Neutrophil (primary cell): ENCODE measurements around the gene MAPK14.

ENCODE experiments used
- H3K27ac ChIP-seq: fragments of 200-600 bp; sonication (generic); 2 replicates; pipeline ENCODE4 v1.5.1; 2016; ENCODE audit warnings: mild to moderate bottlenecking, moderate library complexity
- H3K27me3 ChIP-seq: fragments of 200-600 bp; sonication (generic); 2 replicates; pipeline ENCODE4 v1.6.0; 2016; ENCODE audit warnings: mild to moderate bottlenecking
- H3K36me3 ChIP-seq: fragments of 200-600 bp; sonication (generic); 2 replicates; pipeline ENCODE4 v1.5.1; 2017
- H3K4me1 ChIP-seq, 2 experiments: fragments of 200-600 bp in 1 of 2; sonication (generic) in 1 of 2; 1 replicate in 1 of 2; 2 replicates in 1 of 2; pipeline versions ENCODE4 v1.5.1 to v1.6.1; 2013 to 2016; ENCODE audit warnings: low read depth in 1 of 2, low read length in 1 of 2, mild to moderate bottlenecking in 1 of 2, moderate library complexity in 1 of 2; ENCODE audit not compliant: control insufficient read depth in 1 of 2, insufficient read depth in 1 of 2
- H3K4me3 ChIP-seq, 2 experiments: fragments of 200-600 bp in 1 of 2; sonication (generic) in 1 of 2; 1 replicate in 1 of 2; 2 replicates in 1 of 2; pipeline ENCODE4 v1.5.1; 2013 to 2016; ENCODE audit warnings: low read depth in 1 of 2, low read length in 1 of 2, mild to moderate bottlenecking in 1 of 2, moderate library complexity in 1 of 2
- H3K9me3 ChIP-seq: fragments of 200-600 bp; sonication (generic); 2 replicates; pipeline ENCODE4 v1.5.1; 2016
- CTCF ChIP-seq: fragments of 200-600 bp; sonication (generic); IDR thresholded peaks from 2 replicates; pipeline ENCODE4 v1.5.1; 2016; ENCODE audit warnings: antibody characterized with exemption

The MAPK14 gene

DNA sequence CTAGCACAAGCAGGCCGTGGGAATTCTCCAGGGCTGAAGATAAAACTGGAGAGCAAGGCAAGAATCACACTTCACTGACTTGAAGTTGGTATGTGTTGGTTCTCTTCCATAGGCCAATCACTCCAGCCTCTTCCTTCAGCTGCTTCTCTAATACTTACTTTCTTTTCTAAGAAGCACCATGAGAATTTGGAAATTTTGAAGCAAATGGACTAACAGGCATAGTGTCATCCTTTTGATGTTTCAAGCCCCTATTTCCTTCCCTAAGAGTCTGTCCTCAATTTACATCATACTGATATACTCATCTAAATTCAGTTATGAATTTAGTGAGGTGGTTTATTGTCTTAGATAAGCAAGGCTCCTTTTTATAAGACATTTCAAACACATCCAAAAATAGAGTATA is 27.2 kb upstream of the MAPK14 start:
- peaks cover 34 to 42% of the 10 kb centered on the region in 2 experiments for H3K4me1 ChIP-seq
- no peaks in the 10 kb centered on the region for H3K9me3 ChIP-seq
- peaks cover 27% of the 10 kb centered on the region for H3K36me3 ChIP-seq
- TF ChIP-seq CTCF: no peak
- peak overlapping the region in 1 of 2 experiments; percentile 30 for H3K4me3 ChIP-seq
- H3K27me3 ChIP-seq: no peaks in the 10 kb centered on the region
- H3K27ac ChIP-seq: peak overlapping the region; percentile 89

- Histone ChIP-seq H3K27ac (peak overlapping the region; percentile 97), H3K4me1 (peaks cover 71 to 72% of the 10 kb centered on the region in 2 experiments), H3K9me3 (no peaks in the 10 kb centered on the region), H3K36me3 (no peaks in the 10 kb centered on the region), H3K27me3 (no peaks in the 10 kb centered on the region), H3K4me3 (peak overlapping the region in 1 of 2 experiments; percentile 25)
- no peak for TF ChIP-seq CTCF
These were observed 11.9 kb upstream of the MAPK14 start for GRCh38 chr6:36015666-36016065.

DNA sequence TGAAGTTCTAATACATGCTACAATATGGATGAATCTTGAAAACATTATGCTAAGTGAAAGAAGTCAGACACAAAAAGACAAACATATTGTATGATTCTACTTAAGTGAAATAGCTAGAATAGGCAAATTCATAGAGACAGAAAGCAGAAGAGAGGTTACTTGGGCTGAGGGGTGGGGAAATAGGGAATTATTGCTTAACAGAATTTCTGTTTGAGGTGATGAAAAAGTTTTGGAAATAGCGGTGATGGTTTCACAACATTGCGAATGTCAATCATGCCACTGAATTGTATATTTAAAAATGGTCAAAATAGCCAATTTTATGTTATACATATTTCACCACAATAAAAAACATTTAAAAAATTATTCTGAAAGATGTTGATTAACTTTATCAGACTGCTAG is 9.3 kb upstream of the MAPK14 start:
- no peak for TF ChIP-seq CTCF
- Histone ChIP-seq H3K36me3 (no peaks in the 10 kb centered on the region), H3K4me3 (peak overlapping the region; percentile 53 to 55), H3K4me1 (peaks cover 91 to 94% of the 10 kb centered on the region in 2 experiments), H3K27ac (peak overlapping the region; percentile 97), H3K27me3 (no peaks in the 10 kb centered on the region), H3K9me3 (no peaks in the 10 kb centered on the region)

- Histone ChIP-seq H3K9me3 (no peaks in the 10 kb centered on the region), H3K27me3 (no peaks in the 10 kb centered on the region), H3K36me3 (no peaks in the 10 kb centered on the region), H3K4me3 (peak overlapping the region; percentile 53 to 55), H3K4me1 (peaks cover 93 to 97% of the 10 kb centered on the region in 2 experiments), H3K27ac (peak overlapping the region; percentile 97)
- no peak for TF ChIP-seq CTCF
These were observed 8.4 kb upstream of the MAPK14 start for GRCh38 chr6:36019167-36019566.

DNA sequence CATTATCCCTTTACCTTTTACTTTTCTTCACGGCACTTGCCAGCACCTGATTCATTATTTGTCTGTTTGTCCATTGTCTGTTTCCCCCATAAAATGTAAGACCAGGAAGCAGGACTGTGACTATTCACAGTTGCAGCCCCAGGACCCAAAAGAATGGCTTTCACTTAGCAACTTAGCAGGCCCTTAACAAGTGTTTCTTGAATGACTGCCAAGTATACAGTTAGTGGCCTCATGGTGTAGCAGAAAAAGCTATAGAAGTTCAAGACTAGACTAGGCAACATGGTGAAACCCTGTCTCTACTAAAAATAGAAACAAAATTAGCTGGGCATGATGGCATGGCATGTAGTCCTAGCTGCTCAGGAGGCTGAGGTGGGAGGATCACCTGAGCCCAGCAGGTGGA is 7.5 kb upstream of the MAPK14 start:
- peaks cover 93 to 97% of the 10 kb centered on the region in 2 experiments for H3K4me1 ChIP-seq
- peak overlapping the region; percentile 97 for H3K27ac ChIP-seq

More for the DNA sequence above, 7.5 kb upstream of the MAPK14 start:
- Histone ChIP-seq H3K27me3 (no peaks in the 10 kb centered on the region), H3K4me3 (no peak overlapping the region), H3K9me3 (no peaks in the 10 kb centered on the region), H3K36me3 (no peaks in the 10 kb centered on the region)
- no peak for TF ChIP-seq CTCF
